Stimulated activated CD8-positive, alpha-beta memory T cell treated with anti-CD3 and anti-CD28 coated beads, Interleukin-4, amount 100 ng/mL, for 4 hours (primary cell): Measurements from ENCODE around the gene DDX5.
"Not testable (repeated sequence)": the region's sequence is repeated elsewhere in the genome, so short reads cannot be mapped to it uniquely, and the experiment has no call there.

Experiments
- DNase-seq, 2 donors: peaks; one replicate each; pipeline ENCODE4 v3.0.0-alpha.2; 2020; ENCODE audit warnings: low read depth in 2 of 2, low spot score in 1 of 2

The DDX5 gene

DNA sequence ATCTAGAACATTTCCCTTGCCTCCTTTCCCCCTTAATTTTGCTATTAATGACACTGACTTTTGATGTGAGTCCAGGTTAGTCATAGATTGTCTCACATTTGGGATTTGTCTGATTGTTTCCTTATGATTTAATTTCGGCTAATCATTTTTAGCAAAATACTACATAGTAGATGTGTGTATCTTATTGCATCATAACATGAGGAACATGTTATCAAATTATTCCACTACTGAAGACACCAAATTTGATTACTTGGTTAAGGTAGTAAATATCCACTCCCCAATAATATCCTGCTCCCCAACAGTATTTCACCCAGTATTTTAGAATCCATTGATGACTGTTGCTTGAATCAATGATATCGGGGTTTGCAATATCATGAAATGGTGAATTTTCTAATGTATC is 12.0 kb downstream of the DDX5 start:
- no peak for DNase-seq

DNA sequence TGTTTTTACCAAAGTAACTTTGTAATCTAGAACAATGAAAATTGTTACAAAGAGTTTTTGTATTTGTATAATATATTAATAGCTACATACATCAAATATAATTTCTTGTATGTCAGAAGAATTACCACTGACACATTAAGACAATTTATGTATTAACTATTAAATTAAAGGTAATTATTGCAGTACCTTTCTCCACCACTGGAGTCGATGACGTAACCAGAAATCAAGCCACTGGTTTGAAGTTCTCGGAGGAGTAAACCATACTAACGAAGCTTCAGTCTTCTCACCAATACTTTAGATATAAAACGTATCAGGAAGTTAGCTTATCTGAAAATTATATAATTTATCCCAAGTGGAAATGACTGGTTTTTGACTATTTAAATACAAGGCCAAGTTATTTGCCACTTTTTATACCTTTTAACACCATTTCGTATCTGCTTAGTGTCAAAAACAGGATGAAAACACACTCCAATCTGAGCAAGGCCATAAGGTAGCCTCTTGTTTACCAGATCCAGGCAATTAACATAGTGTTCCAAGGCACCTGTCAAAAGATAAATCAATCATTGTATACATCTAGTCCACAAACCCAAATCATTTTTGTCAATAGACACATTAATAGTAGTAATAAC is 13.5 kb downstream of the DDX5 start:
- DNase-seq = no peak

DNA sequence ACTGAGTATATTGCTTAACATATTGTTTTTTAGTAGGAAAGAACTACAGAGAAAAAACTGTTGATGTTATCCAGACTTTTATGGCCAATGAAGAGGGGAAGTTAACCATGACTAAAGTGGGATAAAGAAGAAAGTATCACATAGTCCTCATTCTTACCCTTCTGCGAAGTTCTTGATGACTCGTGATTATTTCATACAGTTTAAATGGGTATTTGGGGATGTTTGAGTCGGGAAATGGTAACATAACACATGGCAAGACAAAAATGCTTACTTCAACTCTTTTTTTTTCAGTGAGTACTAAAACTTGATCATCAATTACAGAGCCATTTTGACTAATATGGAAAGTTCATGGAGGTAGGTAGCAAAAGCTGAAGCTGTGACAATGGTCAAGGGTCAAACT is 14.1 kb downstream of the DDX5 start:
- no peak for DNase-seq

DNA sequence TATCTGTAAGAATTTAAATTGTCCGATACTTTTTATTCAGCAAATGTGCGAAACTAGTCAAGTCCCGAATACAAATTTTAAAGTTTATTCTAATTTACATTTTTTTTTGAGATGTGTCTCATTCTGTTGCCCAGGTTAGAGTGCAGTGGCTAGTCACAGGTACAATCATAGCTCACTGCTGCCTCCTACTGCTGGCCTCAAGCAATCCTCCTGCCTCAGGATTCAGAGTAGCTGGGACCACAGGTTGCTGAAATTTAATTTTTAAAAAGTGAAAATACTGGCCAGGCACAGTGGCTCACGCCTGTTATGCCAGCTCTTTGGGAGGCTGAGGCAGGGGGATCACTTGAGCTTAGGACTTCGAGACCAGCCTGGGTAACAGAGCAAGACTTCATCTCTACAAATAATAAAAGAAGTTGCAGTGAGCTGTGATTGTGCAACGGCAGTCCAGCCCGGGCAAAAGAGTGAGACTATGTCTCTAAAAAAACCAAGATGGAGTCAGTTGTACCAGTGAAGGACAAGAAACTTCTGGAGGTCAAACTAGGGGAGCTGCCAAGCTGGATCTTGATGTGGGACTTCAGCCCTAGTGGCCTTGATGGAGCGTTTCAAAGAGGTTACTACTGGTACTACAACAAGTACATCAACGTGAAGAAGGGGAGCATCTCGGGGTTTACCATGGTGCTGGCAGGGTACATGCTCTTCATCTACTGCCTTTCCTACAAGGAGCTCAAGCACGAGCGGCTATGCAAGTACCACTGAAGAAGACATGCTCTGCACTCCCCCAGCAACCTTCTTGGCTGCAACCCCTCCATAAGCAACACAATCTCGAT is 14.8 kb downstream of the DDX5 start:
- no peak for DNase-seq

DNA sequence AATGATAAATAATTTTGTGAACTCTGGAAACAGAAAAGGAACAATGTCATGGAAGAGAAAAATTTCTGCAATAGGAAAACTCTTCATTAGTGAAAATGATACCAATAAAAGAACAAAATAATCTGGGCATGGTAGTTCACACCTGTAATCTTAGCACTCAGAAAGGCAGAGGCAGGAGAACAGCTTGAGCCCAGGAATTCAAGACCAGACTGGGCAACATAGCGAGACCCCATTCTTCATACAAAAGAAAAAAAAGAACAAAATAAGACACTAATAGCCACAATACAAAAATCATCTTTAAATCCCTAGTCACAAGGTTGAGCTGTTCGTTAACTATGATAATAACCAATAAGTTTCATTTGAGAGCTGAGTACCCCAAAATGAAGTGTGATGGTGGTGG is 17.8 kb downstream of the DDX5 start:
- no peak for DNase-seq

DNA sequence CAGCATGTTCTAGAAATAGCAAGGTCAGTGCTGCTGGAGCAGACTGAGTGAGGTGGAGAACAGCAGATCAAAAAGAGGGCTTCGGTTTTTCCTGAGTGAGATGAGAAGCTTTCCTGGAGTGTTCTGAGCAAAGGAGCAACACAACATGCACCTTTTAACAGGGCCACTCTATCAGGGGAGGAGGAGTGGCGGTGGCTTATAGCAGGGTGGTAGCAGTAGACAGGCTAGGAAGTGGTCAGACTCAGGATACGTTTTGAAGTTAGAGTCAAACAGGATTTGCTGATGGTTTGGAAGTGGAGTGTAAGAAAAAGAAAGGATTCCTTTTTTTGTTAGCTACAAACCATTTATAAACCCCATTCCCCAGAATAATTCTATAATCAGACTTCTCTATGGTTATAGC is 21.7 kb downstream of the DDX5 start:
- DNase-seq = no peak

DNA sequence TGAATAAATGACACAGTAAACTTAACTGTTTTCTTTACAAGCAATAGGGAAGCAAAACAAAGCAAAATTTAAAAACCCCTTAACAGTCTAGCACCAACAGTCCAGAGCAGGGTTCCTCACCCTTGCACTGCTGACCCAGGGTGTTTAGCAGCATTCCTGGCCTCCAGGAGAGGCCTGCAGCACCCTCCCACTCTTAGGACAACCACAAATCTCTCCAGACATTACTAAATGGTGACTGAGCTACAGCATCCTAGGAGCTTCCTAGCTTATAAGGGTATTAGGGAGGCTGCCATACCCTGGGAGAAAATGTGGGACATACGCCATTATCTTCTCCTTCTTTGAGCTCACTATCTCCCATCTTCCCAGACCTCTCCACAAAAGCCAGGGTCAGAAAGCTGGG is 25.1 kb downstream of the DDX5 start:
- no peak for DNase-seq

DNA sequence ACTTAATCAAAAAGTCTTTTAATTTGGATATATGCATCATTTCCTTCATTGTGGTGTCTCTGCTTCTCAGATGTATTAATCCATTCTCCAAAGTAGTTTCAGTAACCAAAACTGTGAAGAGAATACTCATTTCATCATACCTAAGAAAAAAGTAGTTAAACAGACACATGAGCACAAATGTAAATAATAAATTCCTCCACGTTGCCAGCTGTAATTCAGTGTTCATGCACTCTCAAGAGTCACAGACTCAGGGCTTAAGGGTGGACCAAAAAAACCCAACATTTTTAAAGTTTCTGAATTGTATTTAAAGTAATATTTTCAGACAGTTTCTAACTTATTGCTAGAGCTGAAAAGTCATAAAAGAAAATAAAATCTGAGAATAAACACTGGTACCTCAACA is 28.2 kb downstream of the DDX5 start:
- DNase-seq = no peak

DNA sequence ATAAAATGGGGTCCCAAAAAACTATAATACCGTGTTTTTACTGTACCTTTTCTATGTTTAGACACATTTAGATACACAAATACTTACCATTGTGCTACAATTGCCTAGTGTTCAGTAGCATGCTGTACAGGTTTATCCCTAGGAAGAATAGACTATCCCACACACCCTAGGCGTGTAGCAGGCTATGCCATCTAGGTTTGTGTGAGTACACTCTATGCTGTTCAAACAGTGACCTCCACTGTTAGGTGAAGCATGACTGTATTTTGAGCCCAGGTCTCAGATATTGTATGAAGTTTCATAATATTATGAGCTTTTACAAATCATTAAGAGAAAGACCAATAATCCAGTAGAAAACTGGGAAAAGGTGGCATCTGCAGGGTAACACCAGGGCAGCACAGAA is 33.5 kb downstream of the DDX5 start:
- no peak for DNase-seq

DNA sequence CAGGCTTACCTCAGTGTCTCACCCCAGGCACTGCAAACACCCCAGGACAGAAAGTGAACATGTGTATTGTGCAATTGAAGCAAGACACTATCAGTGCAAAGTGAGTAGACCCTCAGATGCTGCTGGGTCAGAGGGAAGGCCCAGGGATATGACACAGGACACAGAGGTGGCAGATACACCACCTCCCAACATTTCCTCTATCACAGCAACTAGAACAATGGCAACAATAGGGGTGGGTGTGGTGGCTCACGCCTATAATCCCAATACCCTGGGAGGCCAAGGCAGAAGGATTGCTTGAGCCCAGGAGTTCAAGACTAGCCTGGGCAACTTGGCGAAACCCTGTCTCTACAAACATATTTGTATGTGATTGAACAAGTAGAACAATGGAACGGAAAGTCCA is 34.6 kb downstream of the DDX5 start:
- no peak for DNase-seq

DNA sequence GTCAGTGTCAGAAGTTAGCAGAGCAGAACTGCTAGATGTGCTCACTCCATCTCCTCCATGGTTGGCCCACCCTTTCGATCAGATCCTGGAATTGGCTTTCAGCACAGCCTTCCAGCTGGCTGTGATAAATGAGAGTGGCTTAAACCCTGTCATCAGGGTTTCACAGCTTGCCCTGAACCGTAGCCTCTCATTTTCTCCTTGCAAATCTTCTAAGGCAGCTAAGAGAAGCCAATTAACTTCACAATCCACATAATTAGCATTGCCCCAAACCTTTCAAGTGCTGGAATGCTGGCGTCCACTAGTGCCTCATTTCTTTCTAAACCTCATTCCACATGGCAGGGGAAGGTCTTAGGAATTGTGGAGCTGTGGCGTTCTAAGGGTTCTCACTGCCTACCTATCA is 35.5 kb downstream of the DDX5 start:
- DNase-seq = no peak

DNA sequence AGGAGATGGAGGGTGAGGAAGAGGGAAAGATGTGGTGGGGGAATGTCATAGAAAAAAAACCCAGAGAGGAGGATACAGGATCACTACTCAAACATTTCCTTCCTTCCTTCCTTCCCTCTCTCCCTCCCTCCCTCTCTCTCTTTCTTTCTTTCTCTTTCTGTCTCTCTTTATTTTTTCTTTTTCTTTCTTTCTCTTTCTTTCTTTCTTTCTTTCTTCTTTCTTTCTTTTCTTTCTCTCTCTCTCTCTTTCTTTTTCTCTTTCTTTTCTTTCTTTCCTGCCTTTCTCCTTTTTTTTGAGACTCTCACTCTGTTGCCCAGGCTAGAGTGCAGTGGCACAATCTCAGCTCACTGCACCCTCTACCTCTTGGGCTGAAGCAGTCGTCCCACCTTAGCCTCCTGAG is 39.3 kb downstream of the DDX5 start:
- not testable (repeated sequence) for DNase-seq

DNA sequence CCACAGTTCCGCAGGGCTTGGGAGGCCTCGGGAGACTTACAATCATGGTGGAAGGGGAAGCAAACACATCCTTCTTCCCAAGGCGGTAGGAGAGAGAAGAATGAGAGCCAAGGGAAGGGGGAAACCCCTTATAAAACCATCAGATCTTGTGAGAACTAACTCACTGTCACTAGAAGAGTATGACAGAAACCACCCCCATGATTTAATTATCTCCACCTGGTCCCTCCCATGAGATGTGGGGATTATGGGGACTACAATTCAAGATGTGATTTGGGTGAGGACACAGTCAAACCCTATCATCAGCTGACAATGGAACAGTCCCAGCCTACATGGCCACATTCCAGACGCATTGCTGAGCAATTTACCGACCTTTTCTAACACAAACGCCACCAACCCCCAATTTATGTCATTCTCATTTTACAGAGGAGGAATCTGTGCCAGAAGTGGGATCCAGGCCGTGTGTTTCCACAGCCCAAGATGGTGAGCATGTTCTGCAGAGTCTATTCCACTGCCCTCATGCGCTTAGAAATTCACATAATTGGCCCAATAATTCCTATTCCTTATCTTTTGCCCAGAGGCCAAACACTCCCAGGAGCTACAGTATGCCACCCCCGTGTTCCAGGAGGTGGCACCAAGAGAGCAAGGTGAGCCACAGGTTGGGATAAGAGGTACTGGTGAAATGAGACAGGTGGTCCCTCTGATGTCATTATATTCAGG is 39.9 kb downstream of the DDX5 start:
- DNase-seq = no peak

DNA sequence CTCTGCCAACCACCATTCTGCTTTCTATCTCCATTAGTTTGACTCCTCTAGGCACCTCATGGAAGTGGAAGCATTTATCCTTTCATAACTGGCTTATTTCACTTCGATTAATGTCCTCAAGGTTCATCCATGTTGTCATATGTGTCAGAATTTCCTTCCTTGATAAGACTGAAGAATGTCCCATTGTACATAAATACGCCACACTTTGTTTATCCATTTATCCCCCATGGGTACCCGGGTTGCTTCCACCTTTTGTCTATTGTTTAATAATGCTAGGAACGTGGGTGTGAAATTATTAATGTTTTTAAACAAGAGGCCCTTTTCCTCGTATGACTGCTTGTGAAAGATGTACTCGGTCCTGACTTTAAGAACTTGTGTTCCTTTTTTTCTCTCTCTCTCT is 44.3 kb downstream of the DDX5 start:
- no peak for DNase-seq

DNA sequence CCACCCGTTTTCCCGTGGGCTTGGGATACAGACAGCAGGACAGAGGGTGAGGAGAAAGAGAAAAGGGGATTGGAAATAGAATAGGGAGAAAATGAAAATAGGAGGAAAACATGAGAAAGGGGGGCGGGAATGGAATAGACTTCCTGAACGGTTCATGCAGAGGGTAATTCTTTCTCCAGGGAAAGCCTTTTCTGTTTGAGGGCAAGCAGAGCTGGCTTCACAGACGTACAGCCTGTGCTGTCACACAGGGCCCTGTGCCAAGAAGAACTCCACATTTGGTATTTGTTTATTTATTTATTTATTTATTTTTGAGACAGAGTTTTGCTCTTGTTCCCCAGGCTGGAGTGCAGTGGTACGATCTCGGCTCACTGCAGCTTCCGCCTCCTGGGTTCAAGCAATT is 45.1 kb downstream of the DDX5 start:
- DNase-seq = no peak

DNA sequence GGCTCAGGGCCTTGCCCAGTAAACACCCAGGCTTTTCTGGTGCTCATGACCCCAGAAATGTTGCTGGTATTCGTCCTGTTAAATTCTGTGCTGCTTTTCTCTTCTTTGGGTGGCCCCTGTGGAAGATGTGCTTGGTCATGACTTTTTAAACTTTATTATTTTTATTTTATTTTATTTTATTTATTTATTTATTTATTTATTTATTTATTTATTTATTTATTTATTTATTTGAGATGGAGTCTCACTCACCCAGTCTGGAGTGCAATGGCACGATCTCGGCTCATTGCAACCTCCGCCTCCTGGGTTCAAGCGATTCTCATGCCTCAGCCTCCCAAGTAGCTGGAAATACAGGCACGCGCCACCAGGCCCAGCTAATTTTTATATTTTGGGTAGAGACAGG is 46.3 kb downstream of the DDX5 start:
- not testable (repeated sequence) for DNase-seq

DNA sequence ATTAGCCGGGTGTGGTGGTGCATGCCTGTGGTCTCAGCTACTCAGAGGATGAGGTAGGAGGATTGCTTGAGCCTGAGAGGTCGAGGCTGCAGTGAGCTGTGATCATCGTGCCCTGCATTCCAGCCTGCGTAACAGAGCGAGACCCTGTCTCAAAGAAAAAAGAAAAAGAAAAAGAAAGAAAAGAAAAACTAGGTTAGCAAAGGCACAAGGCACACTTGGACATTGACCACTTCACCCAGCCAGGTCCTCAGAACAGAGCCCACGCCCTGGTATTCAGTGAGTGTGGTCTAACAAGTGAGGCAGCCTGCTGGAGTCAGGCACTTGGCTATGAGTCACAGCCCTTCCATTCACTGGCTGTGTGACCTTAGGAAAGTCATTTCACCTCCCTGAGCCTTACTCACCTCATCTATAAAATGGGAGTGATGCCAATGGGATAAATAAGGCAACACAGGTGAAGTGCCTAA is 46.8 kb downstream of the DDX5 start:
- DNase-seq = no peak

DNA sequence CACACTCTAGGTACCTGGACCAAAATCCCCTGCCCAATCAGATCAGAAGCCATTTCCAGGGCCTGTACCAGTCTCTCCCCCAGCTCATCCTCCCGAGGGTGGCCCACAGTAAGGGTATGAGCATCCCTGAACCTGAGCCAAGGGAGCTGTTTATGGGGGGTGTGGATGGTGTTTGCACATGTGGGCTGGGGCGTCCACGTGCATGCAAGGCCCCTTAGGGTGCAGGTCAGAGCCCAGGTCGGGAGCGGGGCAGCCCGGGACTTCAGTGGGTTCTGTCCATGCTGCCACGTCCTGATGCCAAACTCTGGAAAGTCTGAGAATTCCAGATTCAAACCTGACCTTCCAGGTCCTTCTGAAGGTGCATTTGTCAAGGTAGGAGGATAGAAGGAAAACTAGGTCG is 47.3 kb downstream of the DDX5 start:
- no peak for DNase-seq

DNA sequence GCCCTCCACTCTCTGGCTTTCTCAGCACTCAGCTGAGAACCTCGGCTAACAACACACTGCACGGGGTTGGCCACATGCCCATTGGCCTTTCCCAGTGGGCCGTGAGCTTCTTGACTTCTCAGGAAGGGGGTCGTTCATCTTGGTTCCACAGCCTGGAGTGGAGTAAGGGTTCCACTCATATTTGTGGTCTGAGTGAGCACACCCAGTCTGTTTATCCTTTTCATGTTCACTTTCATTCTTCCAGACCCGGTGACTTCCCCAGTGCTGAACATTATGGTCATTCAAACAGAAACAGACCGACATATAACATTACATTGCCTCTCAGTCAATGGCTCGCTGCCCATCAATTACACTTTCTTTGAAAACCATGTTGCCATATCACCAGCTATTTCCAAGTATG is 48.9 kb downstream of the DDX5 start:
- DNase-seq = no peak

DNA sequence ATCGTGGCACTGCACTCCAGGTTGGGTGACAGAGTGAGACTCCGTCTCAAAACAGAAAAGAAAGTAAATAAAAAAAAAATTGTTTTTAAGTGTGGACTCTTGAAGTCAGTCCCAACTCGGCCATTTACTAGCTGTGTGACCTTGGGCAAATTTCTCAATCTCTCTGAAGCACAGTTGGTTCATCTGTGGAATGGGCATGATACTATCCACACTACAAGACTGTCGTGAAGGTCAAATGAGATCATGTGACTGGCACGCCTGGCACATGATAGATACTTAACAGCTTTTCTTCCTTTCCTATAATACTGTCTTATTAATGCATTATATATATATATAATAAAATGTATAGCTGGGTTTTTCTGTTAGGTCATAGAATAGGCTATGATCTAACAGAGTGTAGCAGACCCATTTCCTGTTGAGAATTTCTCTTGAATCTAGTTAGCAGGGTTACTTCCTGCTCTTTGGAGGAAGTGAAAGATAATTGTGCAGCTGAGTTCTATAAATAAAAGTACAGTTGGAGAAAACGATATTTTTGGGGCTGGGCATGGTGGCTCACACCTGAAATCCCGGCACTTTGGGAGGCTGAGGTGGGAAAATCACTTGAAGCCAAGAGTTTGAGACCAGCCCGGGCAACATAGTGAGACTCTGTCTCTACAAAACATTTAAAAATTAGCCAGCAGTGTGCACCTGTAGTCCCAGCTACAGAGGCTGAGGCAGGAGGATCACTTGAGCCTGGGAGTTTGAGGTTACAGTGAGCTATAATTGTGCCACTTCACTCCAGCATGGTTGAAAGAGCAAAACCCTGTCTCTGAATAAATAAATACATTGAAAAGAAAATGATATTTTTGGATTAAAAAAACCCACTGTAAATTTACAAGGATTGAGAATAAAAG is 49.9 kb downstream of the DDX5 start:
- DNase-seq = no peak

DNA sequence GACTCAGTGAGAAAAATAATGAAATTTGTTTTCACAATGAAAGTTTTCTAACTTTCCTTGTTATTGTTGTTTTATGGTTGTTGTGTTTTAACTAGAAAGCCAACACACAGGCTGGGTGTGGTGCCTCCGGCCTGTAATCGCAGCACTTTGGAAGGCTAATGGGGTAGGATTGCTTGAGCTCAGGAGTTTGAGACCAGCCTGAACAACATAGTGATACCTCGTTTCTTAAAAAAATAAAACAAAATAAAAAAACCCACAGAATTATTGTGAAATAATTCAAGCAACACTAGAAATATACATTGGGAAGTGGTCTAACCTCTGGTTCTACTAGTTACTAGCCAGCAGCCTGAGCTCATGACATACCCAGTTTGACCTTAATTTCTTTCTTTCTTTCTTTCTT is 56.5 kb downstream of the DDX5 start:
- DNase-seq = no peak
